ENCODE data around the gene MPDZ.

The MPDZ gene

DNA sequence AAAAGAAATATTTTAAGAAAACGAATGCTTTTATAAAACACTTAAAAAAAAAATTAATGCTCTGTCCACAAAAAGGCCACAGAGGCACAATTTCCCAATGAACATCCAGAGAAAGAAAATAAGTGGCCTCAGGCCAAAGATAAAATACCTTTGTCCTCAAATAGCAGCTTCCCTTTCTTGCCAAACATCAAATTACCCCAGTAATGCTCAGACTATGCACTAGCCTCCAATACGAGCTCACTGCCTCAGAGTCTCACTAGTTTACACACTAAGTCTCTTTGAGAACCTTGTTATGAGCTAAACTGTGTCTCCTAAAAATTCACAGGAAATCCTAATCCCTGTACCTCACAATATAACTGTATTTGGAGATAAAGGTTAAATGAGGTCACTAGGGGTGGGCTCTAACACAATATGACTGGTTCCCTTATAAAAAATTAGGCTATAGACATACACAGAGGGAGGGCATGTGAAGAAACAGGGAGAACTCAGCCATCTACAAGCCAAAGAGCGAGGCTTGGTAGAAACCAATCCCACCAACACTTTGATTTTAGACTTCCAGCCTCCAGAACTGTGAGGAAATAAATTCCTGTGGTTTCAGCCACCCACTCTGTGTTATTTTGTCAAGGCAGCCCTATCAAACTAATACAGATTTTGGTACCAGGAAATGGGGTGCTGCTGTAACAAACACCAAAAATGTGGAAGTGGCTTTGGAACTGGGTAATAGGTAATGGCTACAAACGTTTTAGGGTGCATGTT lies 4.4 kb downstream of the MPDZ start:
- Mint-ChIP-seq H3K9me3 (peaks cover 4 to 5% of the 10 kb centered on the region in 2 donors), H3K27me3 (peaks cover 24% of the 10 kb centered on the region), H3K27ac (no peak overlapping the region), H3K4me1 (no peaks in the 10 kb centered on the region), H3K4me3 (no peak overlapping the region)
- ATAC-seq (no peak), DNase-seq (no peak)

DNA sequence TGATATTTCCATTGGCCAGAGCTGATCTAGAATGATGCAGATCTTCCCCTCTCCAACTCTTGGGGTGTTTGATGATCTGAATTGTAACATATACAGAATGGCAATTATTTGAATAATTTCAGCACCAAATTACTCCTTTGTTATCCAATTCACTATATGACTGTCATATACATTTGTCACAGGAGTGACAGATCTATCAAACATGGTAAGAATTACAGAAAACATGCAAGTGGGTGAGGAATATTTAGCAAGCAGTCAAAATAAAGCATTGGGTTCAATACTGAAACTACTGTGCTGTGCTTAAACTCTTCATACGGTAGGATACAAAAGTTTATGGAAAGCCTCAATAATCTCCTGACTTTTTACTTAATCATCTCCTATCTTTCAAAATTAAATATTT lies 8.8 kb downstream of the MPDZ start:
- DNase-seq (no peak), ATAC-seq (no peak)
- Mint-ChIP-seq H3K4me3 (no peak overlapping the region), H3K27ac (no peak overlapping the region), H3K9me3 (peaks cover under 1 to 16% of the 10 kb centered on the region in 2 donors), H3K27me3 (no peaks in the 10 kb centered on the region), H3K4me1 (no peaks in the 10 kb centered on the region)

GRCh38 chr9:13269589-13270452 lies 9.7 kb downstream of the MPDZ start:
- Mint-ChIP-seq H3K4me1 (no peaks in the 10 kb centered on the region), H3K4me3 (no peak overlapping the region), H3K27me3 (no peaks in the 10 kb centered on the region), H3K9me3 (peaks cover 0 to 17% of the 10 kb centered on the region in 2 donors), H3K27ac (no peak overlapping the region)
- DNase-seq (no peak), ATAC-seq (no peak)

- no peak for DNase-seq
Observed at GRCh38 chr9:13268469-13268868, 11.0 kb downstream of the MPDZ start.

GRCh38 chr9:13267743-13268142 lies 11.7 kb downstream of the MPDZ start:
- Mint-ChIP-seq H3K27me3 (no peaks in the 10 kb centered on the region), H3K27ac (no peak overlapping the region), H3K4me3 (no peak overlapping the region), H3K9me3 (peaks cover 0 to 22% of the 10 kb centered on the region in 2 donors), H3K4me1 (no peaks in the 10 kb centered on the region)
- DNase-seq: no peak
- no peak for ATAC-seq

More at GRCh38 chr9:13268469-13268868, 11.0 kb downstream of the MPDZ start:
- Mint-ChIP-seq H3K27me3 (no peaks in the 10 kb centered on the region), H3K9me3 (peaks cover 0 to 22% of the 10 kb centered on the region in 2 donors), H3K27ac (no peak overlapping the region), H3K4me1 (no peaks in the 10 kb centered on the region), H3K4me3 (no peak overlapping the region)
- ATAC-seq: no peak

DNA sequence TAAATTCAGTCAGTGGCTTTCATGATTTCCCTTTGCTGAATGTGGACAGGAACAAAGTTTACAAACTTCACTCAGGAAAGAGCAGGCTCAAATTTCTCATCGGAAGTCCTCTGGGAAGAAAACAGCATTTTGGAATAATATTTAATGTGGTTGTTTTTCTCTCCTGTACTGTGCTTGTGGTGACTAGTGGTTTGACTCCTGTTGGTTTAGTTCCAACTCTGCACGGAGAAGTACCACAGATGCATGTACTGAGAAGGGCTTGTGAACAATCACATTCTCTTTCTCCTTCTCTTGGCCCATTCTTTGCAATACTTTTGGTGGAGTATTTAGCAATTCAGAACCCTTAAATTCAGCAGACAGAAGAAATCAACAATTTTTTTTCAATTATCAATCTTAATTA lies 13.3 kb downstream of the MPDZ start:
- Mint-ChIP-seq H3K9me3 (peaks cover under 1 to 17% of the 10 kb centered on the region in 2 donors), H3K4me1 (no peaks in the 10 kb centered on the region), H3K4me3 (no peak overlapping the region), H3K27ac (no peak overlapping the region), H3K27me3 (no peaks in the 10 kb centered on the region)
- DNase-seq (no peak), ATAC-seq (no peak)

GRCh38 chr9:13264788-13265187 lies 14.7 kb downstream of the MPDZ start:
- Mint-ChIP-seq H3K27ac (no peak overlapping the region), H3K9me3 (peaks cover 5 to 17% of the 10 kb centered on the region in 2 donors), H3K4me1 (no peaks in the 10 kb centered on the region), H3K27me3 (no peaks in the 10 kb centered on the region), H3K4me3 (no peak overlapping the region)
- DNase-seq (no peak), ATAC-seq (no peak)

DNA sequence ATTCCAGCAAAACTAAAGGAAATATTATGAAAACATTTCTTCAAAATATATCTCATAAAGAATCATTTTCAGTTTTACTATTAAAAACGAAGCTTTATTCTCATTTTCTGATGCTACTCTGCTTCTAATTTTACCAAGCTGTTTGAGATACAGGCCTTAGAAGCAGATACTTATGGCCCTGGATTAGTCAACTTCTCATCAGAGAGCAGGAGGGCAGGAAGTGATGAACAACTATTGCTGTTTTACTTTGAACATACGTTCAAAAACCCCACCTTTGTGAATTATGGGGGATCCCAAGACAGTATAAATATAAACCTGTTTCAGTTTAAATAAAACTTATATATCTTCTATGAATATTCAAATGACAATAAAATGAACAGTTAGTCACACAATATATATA lies 16.0 kb downstream of the MPDZ start:
- Mint-ChIP-seq H3K27me3 (no peaks in the 10 kb centered on the region), H3K4me1 (no peaks in the 10 kb centered on the region), H3K4me3 (no peak overlapping the region), H3K9me3 (peaks cover 10 to 12% of the 10 kb centered on the region in 2 donors), H3K27ac (no peak overlapping the region)
- ATAC-seq (no peak), DNase-seq (no peak)

GRCh38 chr9:13252852-13253251 lies 26.6 kb downstream of the MPDZ start:
- ATAC-seq (no peak), DNase-seq (no peak)
- Mint-ChIP-seq H3K4me3 (no peak overlapping the region), H3K4me1 (no peaks in the 10 kb centered on the region), H3K27me3 (no peaks in the 10 kb centered on the region), H3K9me3 (peaks cover 0 to 8% of the 10 kb centered on the region in 2 donors), H3K27ac (no peak overlapping the region)

- ATAC-seq (no peak), DNase-seq (no peak)
- Mint-ChIP-seq H3K4me3 (no peak overlapping the region), H3K4me1 (no peaks in the 10 kb centered on the region), H3K9me3 (peaks cover 0 to 7% of the 10 kb centered on the region in 2 donors), H3K27me3 (no peaks in the 10 kb centered on the region), H3K27ac (no peak overlapping the region)
Observed at GRCh38 chr9:13244181-13244580, 35.3 kb downstream of the MPDZ start.

GRCh38 chr9:13241283-13241682 lies 38.2 kb downstream of the MPDZ start:
- Mint-ChIP-seq H3K4me1 (no peaks in the 10 kb centered on the region), H3K9me3 (peaks cover 0 to 7% of the 10 kb centered on the region in 2 donors), H3K4me3 (no peak overlapping the region), H3K27me3 (no peaks in the 10 kb centered on the region), H3K27ac (no peak overlapping the region)
- DNase-seq: no peak
- no peak for ATAC-seq

DNA sequence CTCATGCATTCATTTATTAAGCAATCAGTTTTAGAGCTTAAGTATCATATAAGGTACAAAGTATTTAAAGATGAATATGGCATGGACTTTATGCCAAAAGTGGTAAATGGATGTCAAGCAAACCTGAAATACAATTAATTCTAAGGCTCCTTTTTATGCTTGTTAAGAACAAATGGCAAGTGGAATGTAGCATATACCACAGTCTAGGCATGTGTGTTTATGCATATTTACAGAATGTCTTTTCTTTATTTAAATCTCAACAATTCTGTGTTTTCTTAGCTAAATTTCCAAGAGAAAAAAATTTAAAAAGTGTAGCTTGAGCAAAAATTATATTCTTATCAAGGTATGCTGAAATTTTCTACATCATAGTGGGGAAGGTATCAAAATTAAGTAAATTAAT lies 39.8 kb downstream of the MPDZ start:
- Mint-ChIP-seq H3K9me3 (peaks cover 0 to 7% of the 10 kb centered on the region in 2 donors), H3K4me3 (no peak overlapping the region), H3K27me3 (no peaks in the 10 kb centered on the region), H3K4me1 (no peaks in the 10 kb centered on the region), H3K27ac (no peak overlapping the region)
- DNase-seq: no peak
- no peak for ATAC-seq

GRCh38 chr9:13239208-13239607 lies 40.3 kb downstream of the MPDZ start:
- Mint-ChIP-seq H3K4me3 (no peak overlapping the region), H3K27me3 (no peaks in the 10 kb centered on the region), H3K27ac (no peak overlapping the region), H3K4me1 (no peaks in the 10 kb centered on the region), H3K9me3 (peaks cover 0 to 7% of the 10 kb centered on the region in 2 donors)
- DNase-seq (no peak), ATAC-seq (no peak)

DNA sequence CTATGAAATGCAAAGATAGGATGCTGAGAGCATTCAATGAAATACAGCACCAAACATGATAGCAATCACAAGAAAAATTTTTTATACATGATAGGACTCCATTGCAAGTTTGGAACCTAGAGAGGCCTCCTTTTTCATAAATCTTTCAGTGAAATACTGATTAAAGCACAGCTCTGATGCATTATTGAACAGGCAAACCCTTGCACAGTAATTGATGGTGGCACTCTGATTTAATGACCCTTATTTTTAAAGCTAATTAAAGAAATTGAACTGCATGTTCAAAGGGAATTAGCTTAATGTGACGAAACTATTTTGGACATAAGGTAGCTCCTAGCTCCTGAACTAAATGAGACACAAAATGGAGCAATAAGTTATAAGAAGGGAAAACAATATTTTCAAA lies 44.6 kb downstream of the MPDZ start:
- H3K9me3 Mint-ChIP-seq: no peaks in the 10 kb centered on the region
- H3K27me3 Mint-ChIP-seq: no peaks in the 10 kb centered on the region
- ATAC-seq (no peak), DNase-seq (no peak)
- no peak overlapping the region for H3K27ac Mint-ChIP-seq
- no peak overlapping the region for H3K4me3 Mint-ChIP-seq
- no peaks in the 10 kb centered on the region for H3K4me1 Mint-ChIP-seq

DNA sequence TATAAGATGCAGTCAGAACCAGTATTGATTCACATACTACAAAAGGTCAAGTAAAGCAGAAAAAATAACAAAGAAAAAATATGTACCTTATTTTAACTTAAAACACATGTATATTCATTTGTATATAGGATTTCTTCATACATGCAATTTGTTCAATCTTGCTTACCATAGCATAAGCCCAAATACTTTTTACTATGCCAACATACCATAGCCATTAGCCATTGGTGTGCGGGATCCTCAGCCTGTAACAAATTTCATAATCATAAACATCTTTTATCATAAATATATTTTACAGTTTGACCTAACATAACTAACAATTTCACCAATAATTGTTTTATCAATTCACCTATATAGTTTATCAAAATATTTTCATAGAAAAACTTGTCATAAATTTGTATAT lies 51.1 kb downstream of the MPDZ start:
- DNase-seq (no peak), ATAC-seq (no peak)
- H3K4me1 Mint-ChIP-seq: no peaks in the 10 kb centered on the region
- H3K4me3 Mint-ChIP-seq: no peak overlapping the region
- no peak overlapping the region for H3K27ac Mint-ChIP-seq
- peaks cover 0 to 7% of the 10 kb centered on the region in 2 donors for H3K9me3 Mint-ChIP-seq
- no peaks in the 10 kb centered on the region for H3K27me3 Mint-ChIP-seq

DNA sequence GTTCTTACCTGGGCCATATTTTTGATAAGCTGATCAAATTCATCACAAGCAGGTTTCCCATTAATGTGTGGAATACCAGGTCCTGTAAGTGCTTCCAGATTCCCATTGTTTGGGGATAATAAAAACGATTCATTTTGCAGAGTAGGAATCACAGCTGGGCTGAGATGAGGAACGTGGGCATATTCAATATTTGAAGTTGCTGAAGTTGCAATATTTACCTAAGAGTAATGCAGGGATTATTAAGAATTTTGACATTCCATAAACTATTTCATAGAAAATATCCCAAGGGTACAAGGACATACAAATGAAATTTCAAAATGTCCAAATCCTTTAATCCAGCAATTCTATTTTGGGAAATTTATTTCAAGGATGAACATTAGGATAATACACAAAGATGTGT lies 55.1 kb downstream of the MPDZ start:
- Mint-ChIP-seq H3K4me1 (no peaks in the 10 kb centered on the region), H3K4me3 (no peak overlapping the region), H3K27ac (no peak overlapping the region), H3K27me3 (no peaks in the 10 kb centered on the region), H3K9me3 (peaks cover 0 to 7% of the 10 kb centered on the region in 2 donors)
- DNase-seq (no peak), ATAC-seq (no peak)
